ENCODE results near the gene ZBTB16. TPM values are rescaled to one million over a fixed set of nuclear protein-coding genes. Genes with fewer than 3 reads are reported as not detected.

ZBTB16 gene
- total and polyA plus RNA-seq, 2 experiments from 2014 or later, result 0.29 to 1.4 TPM

GRCh38 chr11:114272311-114272710 is 212.8 kb downstream of the ZBTB16 start:
- no peak for DNase-seq (ENCODE audit: low spot score)
- H3K4me2 ChIP-seq, result no peak overlapping the region
- H3K79me2 ChIP-seq (replicated peaks; ENCODE audit: insufficient read depth), result no peaks in the 10 kb centered on the region
- H3K4me3 ChIP-seq, result no peak overlapping the region
- H3K36me3 Mint-ChIP-seq (ENCODE audit: low read depth), result no peaks in the 10 kb centered on the region
- H3K4me1 ChIP-seq (ENCODE audit: insufficient read depth), result no peaks in the 10 kb centered on the region
- no peak overlapping the region for H2AFZ ChIP-seq
- no peaks in the 10 kb centered on the region for H3F3A ChIP-seq (replicated peaks; ENCODE audit: low read depth)
- H3K27ac Mint-ChIP-seq, result no peak overlapping the region
- H3K9me2 ChIP-seq (ENCODE audit: insufficient read depth), result peaks cover 4% of the 10 kb centered on the region; the same call in 1 of the 2 replicates
- H3K27me3 Mint-ChIP-seq (ENCODE audit: insufficient read depth, low read depth, poor library complexity), result no peaks in the 10 kb centered on the region
- no peaks in the 10 kb centered on the region for H3K9me3 Mint-ChIP-seq
- no peak overlapping the region for H3K27ac ChIP-seq (ENCODE audit: low read depth)
- no peaks in the 10 kb centered on the region for H3K27me3 ChIP-seq (ENCODE audit: insufficient read depth)
- H3K4me1 Mint-ChIP-seq, result no peaks in the 10 kb centered on the region; the same call in 2 of the 3 replicates
- H3K4me3 Mint-ChIP-seq, result no peak overlapping the region
- ATAC-seq, result no peak
- TF ChIP-seq POLR2AphosphoS5 (IDR thresholded peaks at IDR 0.05; ENCODE audit: low read depth), result no peak
- TF ChIP-seq ZNF331 (CRISPR knock-in tag; IDR thresholded peaks at IDR 0.05; ENCODE audit: low read depth), result no peak
- TF ChIP-seq STAT1 (IDR thresholded peaks at IDR 0.05; ENCODE audit: unreplicated experiment), result no peak
- no peak for TF ChIP-seq NANOG (IDR thresholded peaks at IDR 0.05; ENCODE audit: borderline replicate concordance)
- TF ChIP-seq ETS1 (IDR thresholded peaks at IDR 0.05), result no peak
- no peak for TF ChIP-seq ZNF462 (CRISPR knock-in tag; IDR thresholded peaks at IDR 0.05)
- TF ChIP-seq JUNB (IDR thresholded peaks at IDR 0.05; ENCODE audit: unreplicated experiment), result no peak
- TF ChIP-seq EZH2 (IDR thresholded peaks at IDR 0.05; ENCODE audit: low read depth, unreplicated experiment), result no peak
- no peak for TF ChIP-seq ZNF114 (CRISPR knock-in tag; IDR thresholded peaks at IDR 0.05)
- no peaks in the 10 kb centered on the region for H3K36me3 ChIP-seq (ENCODE audit: insufficient read depth)
- no peaks in the 10 kb centered on the region for H4K20me1 ChIP-seq (replicated peaks; ENCODE audit: insufficient read depth)

Measured in GM23338 (cell line).